Psoas muscle (tissue), 8 donors: ENCODE results near the gene BNIPL. TPM values are rescaled to one million over a fixed set of nuclear protein-coding genes. Genes with fewer than 3 reads are reported as not detected.

Experiments
- ATAC-seq, 4 donors: fragments of 200-7000 bp; cut with Tn5 transposase; one replicate each; pipeline ENCODE4 v1.9.1; 2020; ENCODE audit warnings: moderate library complexity in 3 of 4, mild to moderate bottlenecking in 2 of 4
- DNase-seq, 2 donors: peaks; one replicate each; pipeline ENCODE4 v3.0.0-alpha.2; 2020
- H3K27ac ChIP-seq: fragments of 200-600 bp; one replicate; pipeline ENCODE4 v1.8.0; 2022
- H3K27me3 ChIP-seq, 3 donors: fragments of 200-600 bp in 1 of 3; one replicate each; pipeline versions ENCODE4 v1.6.1 to v1.8.0; 2013 to 2022; ENCODE audit warnings: low read length in 2 of 3, mild to moderate bottlenecking in 2 of 3, moderate library complexity in 1 of 3; ENCODE audit not compliant: insufficient read depth in 3 of 3
- H3K36me3 ChIP-seq, 2 donors: fragments of 200-600 bp in 1 of 2; one replicate each; pipeline versions ENCODE4 v1.6.1 to v1.8.0; 2013 to 2022; ENCODE audit warnings: low read depth in 1 of 2, mild to moderate bottlenecking in 1 of 2, moderate library complexity in 1 of 2; ENCODE audit not compliant: insufficient read depth in 1 of 2
- H3K4me1 ChIP-seq: fragments of 200-600 bp; one replicate; pipeline ENCODE4 v1.8.0; 2022
- H3K4me3 ChIP-seq: fragments of 200-600 bp; one replicate; pipeline ENCODE4 v1.8.0; 2022; ENCODE audit warnings: mild to moderate bottlenecking
- H3K9me3 ChIP-seq: fragments of 200-600 bp; one replicate; pipeline ENCODE4 v1.8.0; 2022
- CTCF ChIP-seq: fragments of 200-600 bp; IDR thresholded peaks from one replicate; pipeline ENCODE4 v1.8.0; 2022; ENCODE audit warnings: antibody characterized with exemption
- WGBS, 3 donors: extraction: QIAGEN DNeasy Blood & Tissue Kit; methylation state at CpG; one replicate each; pipeline versions ENCODE4 v1.1.6 to v1.1.7; 2013; 5-methylcytosine and 5-hydroxymethylcytosine counted together
- intact Hi-C, 2 donors: fragments of 100-400 bp; cut with DNase I; formaldehyde crosslinking; loops; one replicate each; pipeline versions ENCODE4 v1.11.0 to v1.14.2; 2022
- long read RNA-seq, 2 donors: library from polyadenylated mRNA; unstranded; transcript quantifications; one replicate each; pipeline ENCODE4 v2.0.0, GENCODE V29; 2021
- polyA plus RNA-seq, 3 donors: library from polyadenylated mRNA; stranded (reverse); fragments of 200-250 nt; gene quantifications; one replicate each; pipeline ENCODE4 v1.2.3, GENCODE V29; 2013
- total RNA-seq, 4 donors: library from RNA; stranded (reverse); fragmentation: NEBNext Ultra II Directional in 2 of 4; extraction: Animal tissue kit (Norgen Biotek cat#: 25700) in 2 of 4; gene quantifications; one replicate each; pipeline versions ENCODE4 v1.2.1 to v1.2.4, GENCODE V29; 2021 to 2023
- donor health status: healthy with polysubstance abuse.
- donor health status: DM: no; HTN: no; CAD: no; lungs with moderate emphysema.
- donor health status: Bipolar disorder and iron deficiency.
- donor health status: healthy.
- donor health status: DM: yes; HTN: yes; CAD: no.
- donor health status: DM: no; HTN: no; CAD: no.
- donor health status: DM: no; HTN: no; CAD: no.
- donor health status: DM: yes; HTN: yes; CAD: no.

The BNIPL gene, protein sequence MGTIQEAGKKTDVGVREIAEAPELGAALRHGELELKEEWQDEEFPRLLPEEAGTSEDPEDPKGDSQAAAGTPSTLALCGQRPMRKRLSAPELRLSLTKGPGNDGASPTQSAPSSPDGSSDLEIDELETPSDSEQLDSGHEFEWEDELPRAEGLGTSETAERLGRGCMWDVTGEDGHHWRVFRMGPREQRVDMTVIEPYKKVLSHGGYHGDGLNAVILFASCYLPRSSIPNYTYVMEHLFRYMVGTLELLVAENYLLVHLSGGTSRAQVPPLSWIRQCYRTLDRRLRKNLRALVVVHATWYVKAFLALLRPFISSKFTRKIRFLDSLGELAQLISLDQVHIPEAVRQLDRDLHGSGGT
- total RNA-seq = under 1 TPM; 0.06 to 0.96 (median 0.43) TPM
- under 1 TPM; 0.04 to 0.10 (median 0.05) TPM for polyA plus RNA-seq
- long read RNA-seq, donor 1 = 0 reads
- long read RNA-seq, donor 2 = 0 reads

- peaks cover 3 to 40% of the 10 kb centered on the region in 2 donors for H3K36me3 ChIP-seq
- no peak for DNase-seq
- no peak for ATAC-seq
- WGBS, 3 donors = 50 to 70% (median 70%) methylated on average over 2 of the region's 2 CpGs
- no peaks in the 10 kb centered on the region for H3K27me3 ChIP-seq
- no peak within 1 kb of the TSS for H3K4me3 ChIP-seq
- no peaks in the 10 kb centered on the region for H3K4me1 ChIP-seq
- intact Hi-C loops = no loop called here
- H3K27ac ChIP-seq = no peak within 1 kb of the TSS
- H3K9me3 ChIP-seq = no peaks in the 10 kb centered on the region
- no peak for TF ChIP-seq CTCF
Measured at GRCh38 chr1:151036356-151036755, at the start of gene BNIPL. Gene BNIPL, plus strand, starts transcription at chr1:151036586. Its CDS starts 140 bp downstream, at chr1:151036726.

DNA sequence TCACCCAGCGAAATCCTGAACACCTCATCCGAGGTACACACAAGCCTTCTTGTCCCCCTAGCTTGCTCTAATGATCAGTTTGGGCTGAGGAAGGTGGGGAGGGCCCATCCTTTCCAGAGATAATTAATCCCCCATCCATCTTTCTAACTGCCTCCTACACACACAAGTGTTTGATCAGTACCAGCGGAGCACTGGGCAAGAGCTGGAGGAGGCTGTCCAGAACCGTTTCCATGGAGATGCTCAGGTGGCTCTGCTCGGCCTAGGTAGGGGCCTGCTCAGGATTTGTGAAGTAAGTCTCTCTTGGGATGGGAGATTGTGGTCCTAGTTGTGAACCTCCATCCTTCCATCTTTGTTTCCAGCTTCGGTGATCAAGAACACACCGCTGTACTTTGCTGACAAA is 48.5 kb upstream of the BNIPL start:
- H3K4me1 ChIP-seq = no peaks in the 10 kb centered on the region
- no peak overlapping the region for H3K4me3 ChIP-seq
- 87 to 88% (median 87%) methylated on average over 7 of the region's 7 CpGs for WGBS, 3 donors
- H3K36me3 ChIP-seq = no peaks in the 10 kb centered on the region
- intact Hi-C loops = no loop called here
- no peak for ATAC-seq
- H3K9me3 ChIP-seq = no peaks in the 10 kb centered on the region
- no peaks in the 10 kb centered on the region for H3K27me3 ChIP-seq
- DNase-seq = no peak
- no peak overlapping the region for H3K27ac ChIP-seq
- TF ChIP-seq CTCF = no peak

DNA sequence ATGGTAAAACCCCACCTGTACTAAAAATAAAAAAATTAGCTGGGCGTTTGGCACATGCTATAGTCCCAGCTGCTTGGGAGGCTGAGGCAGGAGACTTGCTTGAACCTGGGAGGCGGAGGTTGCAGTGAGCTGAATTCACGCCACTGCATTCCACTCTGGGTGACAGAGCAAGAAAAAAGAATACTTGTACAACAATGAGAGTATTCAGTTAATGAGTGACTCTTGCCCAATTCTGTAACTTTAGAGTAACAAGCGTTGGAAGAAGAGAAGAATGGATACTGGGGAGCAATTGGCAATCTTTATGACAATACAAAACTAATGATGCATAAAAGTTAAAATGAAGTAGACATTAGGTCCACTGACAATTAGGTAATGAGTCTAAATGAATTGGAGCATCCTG is 43.8 kb upstream of the BNIPL start:
- intact Hi-C loops = no loop called here
- H3K4me1 ChIP-seq = peaks cover 11% of the 10 kb centered on the region
- H3K4me3 ChIP-seq = no peak overlapping the region
- 42 to 53% (median 50%) methylated on average over 4 of the region's 4 CpGs for WGBS, 3 donors
- H3K27ac ChIP-seq = no peak overlapping the region
- no peak for DNase-seq
- H3K36me3 ChIP-seq = peaks cover 0 to 12% of the 10 kb centered on the region in 2 donors
- H3K27me3 ChIP-seq = no peaks in the 10 kb centered on the region
- TF ChIP-seq CTCF = no peak
- ATAC-seq = no peak
- no peaks in the 10 kb centered on the region for H3K9me3 ChIP-seq

DNA sequence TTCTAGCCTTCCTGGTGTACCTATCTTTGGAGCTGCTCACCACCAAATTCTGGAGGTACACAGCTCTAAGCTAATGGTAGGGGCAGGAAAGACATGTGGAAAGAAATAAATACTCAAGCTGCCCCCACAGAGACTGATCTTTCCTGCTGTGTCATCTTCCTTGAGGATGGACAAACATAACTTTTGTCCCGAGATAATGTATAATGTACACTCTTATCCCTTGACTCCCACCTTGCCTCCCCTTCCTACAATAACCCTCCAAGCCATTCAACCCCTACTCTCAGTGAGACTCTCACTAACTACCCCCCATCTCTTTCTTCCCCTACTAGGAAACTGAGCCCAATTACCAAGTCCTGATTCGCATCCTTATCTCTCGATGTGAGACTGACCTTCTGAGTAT is 42.1 kb upstream of the BNIPL start:
- Histone ChIP-seq H3K36me3 (peaks cover 0 to 28% of the 10 kb centered on the region in 2 donors), H3K27ac (no peak overlapping the region), H3K4me1 (peaks cover 11% of the 10 kb centered on the region), H3K9me3 (no peaks in the 10 kb centered on the region), H3K27me3 (no peaks in the 10 kb centered on the region), H3K4me3 (no peak overlapping the region)
- no peak for ATAC-seq
- intact Hi-C loops = no loop called here
- no peak for DNase-seq
- WGBS, 3 donors = 81 to 91% (median 84%) methylated on average over 3 of the region's 3 CpGs
- no peak for TF ChIP-seq CTCF
